IMR-90 (cell line): ENCODE measurements around the gene BLOC1S6. TPM values are rescaled to one million over a fixed set of nuclear protein-coding genes. Genes with fewer than 3 reads are reported as not detected.

Experiments used
- ATAC-seq: fragments of 200-7000 bp; cut with Tn5 transposase; 2 replicates; pipeline ENCODE4 v1.9.1; 2020; ENCODE audit warnings: low read depth, mild to moderate bottlenecking, moderate library complexity
- BruUV-seq: library from RNA; stranded (reverse); fragments of 400-500 nt; replicated peaks from 2 replicates; lab custom pipeline; 2021; lab: Mats Ljungman, UMichigan
- CTCF ChIA-PET: fragments of 300-600 bp; formaldehyde crosslinking; extraction: SDS; loops from one replicate; lab custom pipeline; 2021; ENCODE audit warnings: antibody characterized with exemption; lab: Yijun Ruan, JAX
- POLR2A ChIA-PET: fragments of 300-600 bp; sonication (Branson Sonifier 250); formaldehyde crosslinking; loops from one replicate; lab custom pipeline; 2022; ENCODE audit warnings: antibody characterized with exemption; ENCODE audit not compliant: unreplicated experiment; lab: Charles Lee
- DNase-seq: peaks from one replicate; pipeline ENCODE4 v3.0.0; 2013
- H2AFZ ChIP-seq: replicated peaks from 2 replicates; pipeline ENCODE3; 2013; ENCODE audit warnings: low read length, mild to moderate bottlenecking; ENCODE audit not compliant: poor library complexity
- H2AK5ac ChIP-seq: 2 replicates; pipeline ENCODE4 v1.6.1; 2013; ENCODE audit warnings: low read depth, low read length, inconsistent platforms
- H2AK9ac ChIP-seq: replicated peaks from 2 replicates; pipeline ENCODE3; 2013; ENCODE audit warnings: mild to moderate bottlenecking, low read depth, low read length, moderate library complexity; ENCODE audit not compliant: poor library complexity
- H2BK120ac ChIP-seq: 2 replicates; pipeline ENCODE4 v1.6.1; 2013; ENCODE audit warnings: low read depth, low read length, inconsistent platforms
- H2BK15ac ChIP-seq: 3 replicates; pipeline ENCODE4 v1.6.1; 2013; ENCODE audit warnings: low read depth, low read length, inconsistent platforms
- H2BK20ac ChIP-seq: 2 replicates; pipeline ENCODE4 v1.6.1; 2013; ENCODE audit warnings: low read depth, mild to moderate bottlenecking, inconsistent platforms, low read length, moderate library complexity
- H2BK5ac ChIP-seq: 2 replicates; pipeline ENCODE4 v1.6.1; 2013; ENCODE audit warnings: mild to moderate bottlenecking, low read depth, low read length, inconsistent platforms; ENCODE audit not compliant: poor library complexity, severe bottlenecking
- H3K14ac ChIP-seq: replicated peaks from 2 replicates; pipeline ENCODE4 v1.6.1; 2013; ENCODE audit warnings: low read depth, low read length, inconsistent platforms
- H3K18ac ChIP-seq: 2 replicates; pipeline ENCODE4 v1.6.1; 2013; ENCODE audit warnings: low read depth, low read length, control low read depth
- H3K23ac ChIP-seq: 2 replicates; pipeline ENCODE4 v1.6.1; 2013; ENCODE audit warnings: low read depth, low read length, inconsistent platforms
- H3K27ac ChIP-seq: 2 replicates; pipeline ENCODE4 v1.5.1; 2013; ENCODE audit warnings: mild to moderate bottlenecking, control low read depth, low read length; ENCODE audit not compliant: insufficient read depth
- H3K27me3 ChIP-seq: 2 replicates; pipeline ENCODE4 v1.6.1; 2013; ENCODE audit warnings: low read length; ENCODE audit not compliant: control insufficient read depth, insufficient read depth
- H3K36me3 ChIP-seq: 2 replicates; pipeline ENCODE4 v1.6.1; 2013; ENCODE audit warnings: low read length, mixed read lengths; ENCODE audit not compliant: control insufficient read depth, insufficient read depth
- H3K4ac ChIP-seq: 2 replicates; pipeline ENCODE4 v1.6.1; 2013; ENCODE audit warnings: low read depth, low read length, inconsistent platforms
- H3K4me1 ChIP-seq: 2 replicates; pipeline ENCODE4 v1.6.1; 2013; ENCODE audit warnings: low read length, mixed read lengths; ENCODE audit not compliant: control insufficient read depth, insufficient read depth
- H3K4me2 ChIP-seq: 2 replicates; pipeline ENCODE4 v1.6.1; 2013; ENCODE audit warnings: low read depth, mild to moderate bottlenecking, control low read depth, low read length, moderate library complexity
- H3K4me3 ChIP-seq: 2 replicates; pipeline ENCODE4 v1.5.1; 2013; ENCODE audit warnings: low read depth, mild to moderate bottlenecking, control low read depth, low read length, moderate library complexity; ENCODE audit not compliant: insufficient read depth
- H3K56ac ChIP-seq: 2 replicates; pipeline ENCODE4 v1.6.1; 2013; ENCODE audit warnings: low read length, inconsistent platforms; ENCODE audit not compliant: insufficient read depth; ENCODE audit errors: extremely low read depth
- H3K79me1 ChIP-seq, 2 experiments: 2 replicates each; pipeline ENCODE4 v1.6.1; 2013; ENCODE audit warnings: low read length in 2 of 2, inconsistent platforms in 1 of 2, low read depth in 1 of 2
- H3K9ac ChIP-seq: 2 replicates; pipeline ENCODE4 v1.6.1; 2013; ENCODE audit warnings: low read depth, low read length, control low read depth
- H3K9me1 ChIP-seq: 2 replicates; pipeline ENCODE4 v1.6.1; 2013; ENCODE audit warnings: low read length, inconsistent platforms; ENCODE audit not compliant: insufficient read depth
- H3K9me3 ChIP-seq: 2 replicates; pipeline ENCODE4 v1.6.1; 2013; ENCODE audit warnings: low read length; ENCODE audit not compliant: control insufficient read depth, insufficient read depth
- H4K20me1 ChIP-seq: 2 replicates; pipeline ENCODE4 v1.6.1; 2013; ENCODE audit warnings: low read length, inconsistent platforms; ENCODE audit not compliant: insufficient read depth
- H4K5ac ChIP-seq: 2 replicates; pipeline ENCODE4 v1.6.1; 2013; ENCODE audit warnings: mild to moderate bottlenecking, low read depth, low read length, control low read depth
- H4K8ac ChIP-seq, 2 experiments: 2 replicates each; pipeline ENCODE4 v1.6.1; 2013; ENCODE audit warnings: low read depth in 2 of 2, low read length in 2 of 2, control low read depth in 1 of 2, inconsistent platforms in 1 of 2
- H4K91ac ChIP-seq: 2 replicates; pipeline ENCODE4 v1.6.1; 2013; ENCODE audit warnings: low read depth, low read length, inconsistent platforms; ENCODE audit not compliant: insufficient read depth
- CEBPB ChIP-seq: IDR thresholded peaks from 2 replicates; pipeline ENCODE4 v1.6.1; 2012; ENCODE audit warnings: low read depth, low read length, improper control_type of control experiment
- WGBS, 2 experiments: methylation state at CpG; one replicate each; pipeline versions ENCODE4 v1.1.5 to v1.1.7; 2013; ENCODE audit warnings: missing lambda C conversion rate in 2 of 2; ENCODE audit not compliant: insufficient read length in 1 of 2; ENCODE audit errors: extremely low coverage in 2 of 2; 5-methylcytosine and 5-hydroxymethylcytosine counted together
- dilution Hi-C: fragments of 300-500 bp; cut with HindIII; formaldehyde crosslinking; loops from one replicate; pipeline ENCODE4 v1.14.3; 2018; ENCODE audit warnings: low sequenced_read_pairs; ENCODE audit not compliant: unreplicated experiment
- in situ Hi-C: fragments of 300-500 bp; cut with MboI; formaldehyde crosslinking; loops from 3 replicates; pipeline ENCODE4 v1.14.3; 2019; ENCODE audit warnings: low sequenced_read_pairs, inconsistent platforms, mixed read lengths
- intact Hi-C: fragments of 100-400 bp; cut with micrococcal nuclease; formaldehyde crosslinking; loops from 2 replicates; pipeline ENCODE4 v1.10.0; 2022
- polyA plus RNA-seq, 3 experiments: library from polyadenylated mRNA; depleted of rRNA; stranded (reverse); fragments of >200 nt; gene quantifications; 2 replicates each; pipeline ENCODE4 v1.2.3, GENCODE V29; 2012; ENCODE audit warnings: low replicate concordance in 1 of 3
- total RNA-seq: library from RNA; depleted of rRNA; stranded (reverse); fragments of >200 nt; gene quantifications from 2 replicates; pipeline ENCODE4 v1.2.3, GENCODE V29; 2012
- TF ChIP-seq, protein P1 (sequence below): conservative IDR thresholded peaks from 2 replicates; pipeline ENCODE4 v1.5.1; 2012; ENCODE audit warnings: mild to moderate bottlenecking, low read depth, low read length, improper control_type of control experiment

BLOC1S6 gene
- total and polyA plus RNA-seq, 2 of the 4 experiments (the other 2 are of a cell fraction), result 21.7 to 40.9 TPM

- in situ Hi-C loops, result loop anchor here (25.0 kb wide), 1 partner anchor 419 kb away; the partner anchor contains the start of gene SHF
- Histone ChIP-seq H2AK5ac (no peak overlapping the region), H3K23ac (no peak overlapping the region), H4K5ac (no peak overlapping the region), H3K9me3 (no peaks in the 10 kb centered on the region), H3K56ac (no peak overlapping the region), H2AK9ac (no peak overlapping the region), H2BK120ac (no peak overlapping the region), H3K4me3 (no peak overlapping the region), H3K36me3 (peaks cover 5% of the 10 kb centered on the region; the same call in 1 of the 2 replicates), H3K9ac (no peak overlapping the region), H3K14ac (no peak overlapping the region), H4K8ac (no peak overlapping the region), H4K20me1 (peaks cover 4% of the 10 kb centered on the region; the same call in 1 of the 2 replicates), H2BK20ac (no peak overlapping the region), H3K27ac (no peak overlapping the region), H4K91ac (no peak overlapping the region), H3K9me1 (no peaks in the 10 kb centered on the region), H3K4me1 (no peaks in the 10 kb centered on the region), H3K79me1 (peaks cover 5 to 23% of the 10 kb centered on the region in 2 experiments), H3K18ac (no peak overlapping the region), H3K27me3 (no peaks in the 10 kb centered on the region), H3K4ac (no peak overlapping the region), H3K4me2 (no peak overlapping the region), H2BK15ac (no peak overlapping the region), H2BK5ac (no peak overlapping the region), H2AFZ (no peak overlapping the region)
- intact Hi-C loops, result no loop called here
- no TSS peak for BruUV-seq
- ChIA-PET CTCF (no interaction called here), POLR2A (no interaction called here)
- TF ChIP-seq, protein P1, sequence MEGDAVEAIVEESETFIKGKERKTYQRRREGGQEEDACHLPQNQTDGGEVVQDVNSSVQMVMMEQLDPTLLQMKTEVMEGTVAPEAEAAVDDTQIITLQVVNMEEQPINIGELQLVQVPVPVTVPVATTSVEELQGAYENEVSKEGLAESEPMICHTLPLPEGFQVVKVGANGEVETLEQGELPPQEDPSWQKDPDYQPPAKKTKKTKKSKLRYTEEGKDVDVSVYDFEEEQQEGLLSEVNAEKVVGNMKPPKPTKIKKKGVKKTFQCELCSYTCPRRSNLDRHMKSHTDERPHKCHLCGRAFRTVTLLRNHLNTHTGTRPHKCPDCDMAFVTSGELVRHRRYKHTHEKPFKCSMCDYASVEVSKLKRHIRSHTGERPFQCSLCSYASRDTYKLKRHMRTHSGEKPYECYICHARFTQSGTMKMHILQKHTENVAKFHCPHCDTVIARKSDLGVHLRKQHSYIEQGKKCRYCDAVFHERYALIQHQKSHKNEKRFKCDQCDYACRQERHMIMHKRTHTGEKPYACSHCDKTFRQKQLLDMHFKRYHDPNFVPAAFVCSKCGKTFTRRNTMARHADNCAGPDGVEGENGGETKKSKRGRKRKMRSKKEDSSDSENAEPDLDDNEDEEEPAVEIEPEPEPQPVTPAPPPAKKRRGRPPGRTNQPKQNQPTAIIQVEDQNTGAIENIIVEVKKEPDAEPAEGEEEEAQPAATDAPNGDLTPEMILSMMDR, result no peak
- TF ChIP-seq CEBPB, result 0 out of 2 replicates have a peak, but pooled peaks have one; percentile 11
- peak; percentile 30 for DNase-seq
- dilution Hi-C loops, result no loop called here
- no peak for ATAC-seq
- no CpG with 5 or more reads among the region's 3 CpGs for WGBS, 2 experiments
These were observed 19.2 kb downstream of the BLOC1S6 start for GRCh38 chr15:45606413-45606812.
